AG08396 (cell line): Measurements from ENCODE around the gene EYA4.

Experiments
- DNase-seq: peaks from one replicate; pipeline ENCODE4 v3.0.0; 2012; ENCODE audit warnings: low spot score, mixed read lengths

Gene EYA4

GRCh38 chr6:133289733-133290306, 48.7 kb downstream of the EYA4 start:
- no peak for DNase-seq

- no peak for DNase-seq
These were observed 49.8 kb downstream of the EYA4 start for GRCh38 chr6:133290930-133291329.

- DNase-seq: no peak
These were observed 50.5 kb downstream of the EYA4 start for GRCh38 chr6:133291671-133292070.

DNA sequence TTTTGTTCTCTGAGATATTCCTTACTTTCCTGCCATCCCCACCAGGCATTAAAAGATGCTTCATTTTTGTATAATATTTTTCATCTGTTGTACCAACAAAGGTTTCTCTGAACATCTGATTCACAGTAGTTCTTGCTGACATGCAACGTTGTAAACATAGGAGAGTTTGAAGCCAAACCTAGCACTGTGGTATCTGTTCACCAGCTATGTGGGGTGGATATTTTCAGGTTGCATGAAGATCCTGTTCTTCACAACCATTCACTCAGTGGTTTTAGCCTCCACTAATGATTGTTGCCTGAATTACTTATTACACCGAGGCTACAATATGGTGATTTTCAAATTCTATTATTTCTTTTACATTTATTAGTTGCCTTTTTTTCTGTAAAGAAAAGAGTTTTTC, 56.5 kb downstream of the EYA4 start:
- DNase-seq: no peak

DNA sequence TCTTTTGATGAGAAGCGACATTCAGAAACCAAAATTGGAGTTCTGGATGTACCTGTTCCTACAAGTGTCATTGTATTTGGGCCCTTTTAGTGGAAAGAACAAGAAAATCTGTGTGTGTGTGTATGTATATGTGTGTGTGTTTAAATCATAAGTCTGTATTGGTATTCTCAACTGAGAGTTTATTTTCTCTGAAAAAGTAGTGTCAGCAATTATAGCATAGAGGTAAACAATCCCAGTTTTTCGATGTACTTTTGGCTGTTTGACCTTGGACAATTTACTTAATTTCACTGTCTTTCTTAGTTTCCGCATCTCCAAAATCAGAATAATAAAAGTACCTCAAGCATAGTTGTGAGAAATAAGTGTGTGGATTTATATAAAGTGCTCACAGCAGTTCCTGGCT, 57.2 kb downstream of the EYA4 start:
- DNase-seq: no peak

- DNase-seq: no peak
These were observed 57.6 kb downstream of the EYA4 start for GRCh38 chr6:133298801-133299200.

DNA sequence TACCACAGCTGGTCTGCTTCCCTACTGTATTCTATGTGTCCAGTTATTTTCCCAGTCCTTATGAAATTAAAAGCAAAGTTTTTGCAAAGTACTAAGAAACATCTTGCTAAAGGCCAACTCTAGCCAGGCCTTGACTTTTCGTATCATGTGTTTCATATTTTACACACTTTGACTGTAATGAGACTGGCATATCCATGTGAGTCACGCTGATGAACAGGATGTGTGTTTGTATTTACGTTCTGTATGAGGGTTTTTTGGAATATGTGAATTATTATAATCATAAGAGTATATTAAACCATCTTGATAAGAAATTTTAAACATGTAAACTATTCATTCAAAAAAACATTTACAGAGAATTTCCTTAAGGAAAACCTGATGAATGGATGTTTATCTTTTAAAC, 59.7 kb downstream of the EYA4 start:
- DNase-seq: no peak

GRCh38 chr6:133301835-133302234, 60.7 kb downstream of the EYA4 start:
- no peak for DNase-seq

- no peak for DNase-seq
These were observed 65.8 kb downstream of the EYA4 start for GRCh38 chr6:133306931-133307330.

DNA sequence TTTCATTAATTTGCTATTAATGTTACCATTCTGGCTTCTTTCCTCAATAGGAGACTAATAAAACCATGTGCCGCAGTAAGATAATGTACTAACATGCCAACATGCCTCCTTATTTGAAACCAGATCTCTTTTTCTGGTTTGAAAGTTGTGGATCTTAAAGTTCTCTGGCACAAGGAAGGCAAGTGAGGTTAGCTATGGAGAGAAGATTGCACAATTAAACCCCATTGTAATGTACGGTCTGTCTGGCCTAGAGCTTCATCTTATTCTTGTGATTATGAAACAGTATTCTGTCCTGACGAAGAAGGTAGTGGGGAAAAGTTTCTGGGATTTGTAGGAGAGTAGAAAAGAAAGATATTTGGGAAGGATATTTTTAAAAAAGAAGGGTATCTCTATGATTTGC, 68.4 kb downstream of the EYA4 start:
- no peak for DNase-seq

DNA sequence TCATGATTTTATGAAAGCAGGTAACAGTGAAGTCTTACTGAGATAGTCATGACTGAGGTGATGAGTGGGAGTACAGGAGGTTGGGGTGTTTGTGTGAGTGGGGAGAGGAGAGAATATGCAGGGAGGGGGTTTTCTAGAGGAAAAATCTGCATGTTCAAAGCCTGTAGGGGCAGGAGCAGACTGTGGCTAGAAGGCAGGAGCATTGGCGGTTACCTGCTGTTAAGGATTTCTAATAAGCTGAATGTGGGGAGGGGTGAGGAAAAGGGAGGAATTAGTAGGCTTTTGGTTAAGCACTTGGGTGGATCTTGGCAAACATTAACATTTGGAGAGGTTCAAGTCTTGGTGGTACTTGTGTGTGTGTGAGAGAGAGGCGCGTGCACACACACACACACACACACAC, 70.8 kb downstream of the EYA4 start:
- DNase-seq: no peak

DNA sequence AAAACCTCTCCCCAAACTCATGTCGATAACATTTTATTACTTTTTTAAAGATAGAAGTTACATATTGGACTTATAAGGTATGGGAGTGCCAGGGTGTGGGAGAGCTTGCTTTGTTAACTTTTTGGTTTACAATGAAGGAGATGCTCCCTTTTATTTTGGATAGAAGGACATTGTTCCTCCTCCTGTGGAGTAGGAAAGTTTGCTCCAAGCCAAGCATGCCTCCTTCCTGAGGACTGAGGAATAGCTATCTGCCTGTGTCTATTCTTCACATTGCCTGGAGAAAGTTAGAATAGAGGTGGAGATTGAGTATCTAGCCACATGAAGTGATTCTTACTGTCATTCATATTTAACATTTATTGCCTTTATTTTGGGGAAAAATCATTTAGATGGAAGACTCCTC, 71.9 kb downstream of the EYA4 start:
- DNase-seq: no peak

DNA sequence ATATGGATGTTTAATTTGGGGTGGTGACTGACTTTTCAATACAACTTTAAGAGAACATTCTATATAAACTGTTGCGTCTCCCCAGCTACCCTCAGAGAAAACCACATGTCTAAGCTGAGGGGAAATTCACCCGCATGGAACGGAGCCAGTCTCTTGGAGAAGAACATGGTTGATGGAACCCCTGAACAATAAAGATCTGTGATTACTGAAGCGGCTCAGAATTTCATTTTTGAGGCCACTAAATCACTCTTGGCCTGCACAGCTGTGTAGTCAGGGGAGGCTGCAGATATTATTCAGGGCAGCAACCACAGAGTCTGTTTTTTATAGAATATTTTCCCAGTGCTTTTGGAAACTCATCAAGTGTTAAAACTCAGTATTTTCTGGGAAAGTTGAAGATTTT, 73.8 kb downstream of the EYA4 start:
- no peak for DNase-seq

DNA sequence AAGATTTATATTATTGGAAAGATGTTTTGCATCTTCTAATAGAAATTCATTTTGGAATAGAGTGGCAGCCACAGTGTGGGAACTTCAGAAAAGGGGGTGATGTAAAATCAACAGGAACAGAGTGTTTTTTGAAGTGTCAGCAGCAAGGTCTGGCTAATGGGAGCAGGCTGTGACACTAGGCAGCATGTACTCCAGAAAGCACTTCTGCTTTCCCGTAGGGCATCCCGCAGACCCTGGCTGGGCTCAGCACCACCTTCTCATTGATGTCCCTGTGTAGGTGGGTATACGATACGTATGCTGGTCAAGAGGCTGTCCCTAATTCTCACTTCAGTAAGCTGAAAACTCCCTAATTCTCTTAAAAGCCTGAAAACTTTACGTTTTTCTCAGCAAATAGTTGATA, 74.7 kb downstream of the EYA4 start:
- DNase-seq: no peak

DNA sequence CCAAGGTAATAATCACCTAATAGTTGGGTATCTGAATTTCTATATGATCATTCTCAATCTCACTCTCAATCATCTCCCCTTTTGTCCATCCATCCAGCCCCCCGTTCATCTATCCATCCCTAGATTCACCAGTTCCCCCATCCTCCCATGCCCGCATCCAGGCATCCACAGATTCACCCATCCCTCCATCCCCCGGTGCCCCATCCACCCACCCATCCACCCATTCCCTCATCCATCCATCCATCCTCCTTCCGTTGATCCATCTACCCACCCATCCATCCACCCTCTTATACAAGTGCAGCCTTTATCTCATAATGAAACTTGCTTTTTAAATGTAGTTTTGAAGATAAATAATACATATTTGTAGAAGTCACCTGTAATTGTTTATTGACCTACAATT, 76.5 kb downstream of the EYA4 start:
- no peak for DNase-seq

- DNase-seq: no peak
These were observed 85.4 kb downstream of the EYA4 start for GRCh38 chr6:133326584-133326983.

DNA sequence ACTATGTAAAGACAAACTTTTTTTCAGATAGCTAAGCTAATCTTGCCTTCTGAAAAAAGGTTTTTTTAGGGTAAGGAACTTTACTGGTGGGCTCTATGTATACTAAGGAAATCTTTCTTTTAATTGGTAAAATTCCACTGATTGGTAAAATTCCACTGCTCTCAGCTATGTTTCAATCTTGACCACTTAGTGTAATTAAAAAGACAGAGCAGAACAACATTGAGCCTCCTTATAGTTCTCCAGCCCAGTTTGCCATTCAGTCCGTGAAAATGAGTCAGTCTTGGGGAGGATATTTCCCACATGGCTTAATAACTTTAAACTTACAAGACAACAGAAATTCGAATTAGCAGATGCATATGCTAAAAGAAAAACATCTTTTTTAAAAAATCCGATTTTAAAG, 92.7 kb downstream of the EYA4 start:
- DNase-seq: no peak

DNA sequence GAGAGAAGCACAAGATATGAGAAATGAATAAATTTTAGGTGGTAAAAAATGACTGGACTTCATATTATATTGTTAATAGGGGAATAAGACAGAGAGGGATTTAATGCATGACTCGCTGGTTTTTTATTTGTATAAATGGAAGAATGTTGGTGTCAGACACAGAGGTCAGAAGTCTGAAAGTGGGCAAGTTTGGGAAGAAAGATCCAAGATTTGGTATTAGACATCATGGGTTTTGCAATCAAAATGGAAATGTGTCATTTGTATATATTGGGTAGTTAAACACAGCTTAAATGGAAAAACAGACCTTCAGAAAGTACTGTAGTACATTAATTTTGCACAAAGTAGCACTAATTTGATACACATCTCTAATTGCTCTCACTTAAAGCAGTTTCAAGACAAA, 96.2 kb downstream of the EYA4 start:
- DNase-seq: peak; percentile 26

GRCh38 chr6:133339543-133340384, 98.6 kb downstream of the EYA4 start:
- no peak for DNase-seq

DNA sequence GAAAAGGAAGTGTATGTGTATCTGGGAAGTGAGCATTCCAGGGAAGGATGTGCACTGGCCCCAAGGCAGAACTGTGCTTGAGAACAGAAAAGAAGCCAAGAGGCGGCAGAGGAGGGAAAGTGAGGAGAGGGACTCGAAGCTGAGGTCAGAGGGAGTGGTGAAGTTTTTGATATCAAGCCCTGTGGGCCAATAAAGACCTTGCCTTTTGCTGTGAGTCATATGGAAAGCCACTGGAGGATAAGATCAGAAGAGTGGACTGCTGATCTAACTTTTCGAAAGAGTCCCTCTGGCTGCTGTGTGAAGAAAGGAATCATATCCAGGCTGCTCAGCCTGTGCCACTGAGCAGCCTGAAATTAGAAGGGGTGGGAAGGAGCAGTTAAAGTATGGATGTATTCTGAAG, 99.4 kb downstream of the EYA4 start:
- DNase-seq: no peak

- no peak for DNase-seq
These were observed 100.5 kb downstream of the EYA4 start for GRCh38 chr6:133341607-133342158.

DNA sequence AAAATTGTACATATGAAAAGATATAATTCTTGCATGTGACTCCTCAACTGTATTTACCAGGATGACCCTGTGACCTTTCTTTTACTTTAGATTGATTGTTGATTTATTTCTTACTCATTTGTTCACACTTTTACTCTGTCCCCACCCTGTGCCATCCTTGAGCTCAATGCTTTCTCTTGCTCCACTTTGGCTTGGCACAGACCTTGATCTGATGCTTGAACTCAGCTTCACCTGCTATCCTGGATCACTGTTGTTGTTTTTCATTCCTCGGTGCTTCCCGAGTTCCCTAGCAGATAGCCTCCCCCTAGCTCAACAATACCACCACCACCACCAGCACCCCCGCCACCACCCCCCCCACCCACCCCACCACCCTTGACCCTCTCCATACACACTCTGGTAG, 102.1 kb downstream of the EYA4 start:
- DNase-seq: no peak

GRCh38 chr6:133348846-133349245, 107.7 kb downstream of the EYA4 start:
- DNase-seq: no peak

DNA sequence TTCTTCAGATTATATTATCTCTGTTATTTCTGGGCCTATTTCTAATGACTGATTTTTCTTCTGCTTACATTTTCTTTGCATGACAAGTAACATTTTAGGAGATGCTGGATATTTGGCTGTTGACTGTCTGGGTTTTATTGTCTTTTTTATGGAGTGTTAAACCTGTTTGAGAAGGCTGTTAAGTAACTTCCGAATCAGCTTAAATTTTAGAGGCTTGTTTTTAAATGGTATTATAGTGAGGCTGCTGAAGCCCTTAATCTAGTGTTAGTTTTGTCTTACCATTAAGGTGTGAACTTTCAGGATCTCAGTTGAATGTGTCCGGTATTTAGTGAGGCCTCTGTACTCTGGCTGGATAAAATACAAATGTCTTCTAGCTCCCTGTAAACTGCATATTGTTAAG, 109.8 kb downstream of the EYA4 start:
- no peak for DNase-seq
